Mucosa of descending colon (tissue), 3 donors: ENCODE data around the gene HDLBP. TPM values are rescaled to one million over a fixed set of nuclear protein-coding genes. Genes with fewer than 3 reads are reported as not detected.
"Not testable (repeated sequence)": the region's sequence is repeated elsewhere in the genome, so short reads cannot be mapped to it uniquely, and the experiment has no call there.

ENCODE experiments used
- ATAC-seq: fragments of 200-7000 bp; cut with Tn5 transposase; one replicate; pipeline ENCODE4 v1.9.1; 2020; ENCODE audit warnings: mild to moderate bottlenecking, moderate library complexity
- DNase-seq, 3 donors: peaks; one replicate each; pipeline ENCODE4 v3.0.0-alpha.2; 2020
- H3K36me3 ChIP-seq: fragments of 200-600 bp; one replicate; pipeline ENCODE4 v1.8.0; 2021; ENCODE audit warnings: low read depth, mild to moderate bottlenecking
- H3K4me1 ChIP-seq: fragments of 200-600 bp; one replicate; pipeline ENCODE4 v1.8.0; 2021; ENCODE audit warnings: low read depth, mild to moderate bottlenecking
- H3K4me3 ChIP-seq: fragments of 200-600 bp; one replicate; pipeline ENCODE4 v1.8.0; 2021; ENCODE audit warnings: mild to moderate bottlenecking
- H3K9me3 ChIP-seq: fragments of 200-600 bp; one replicate; pipeline ENCODE4 v1.8.0; 2021; ENCODE audit warnings: mild to moderate bottlenecking
- intact Hi-C, 2 donors: fragments of 100-400 bp; cut with DNase I in 1 of 2; cut with micrococcal nuclease in 1 of 2; formaldehyde crosslinking; loops; one replicate each; pipeline versions ENCODE4 v1.11.0 to v1.11.1; 2022; cut with DNase I, micrococcal nuclease
- total RNA-seq, 3 donors: library from RNA; stranded (reverse); fragmentation: NEBNext Ultra II Directional in 2 of 3; extraction: Animal tissue kit (Norgen Biotek cat#: 25700) in 2 of 3; gene quantifications; one replicate each; pipeline versions ENCODE4 v1.2.1 to v1.2.4, GENCODE V29; 2021 to 2023
- TF ChIP-seq, protein P1 (sequence below): fragments of 200-600 bp; IDR thresholded peaks from one replicate; pipeline ENCODE4 v1.8.0; 2022; ENCODE audit warnings: antibody characterized with exemption, mild to moderate bottlenecking
- donor health status: DM: no; HTN: no; CAD: no; lungs with moderate emphysema.
- donor health status: DM: no; HTN: no; CAD: no.
- donor health status: DM: no; HTN: yes; CAD: no.

Gene HDLBP
- total RNA-seq, 3 donors from 2014 or later, result 363 to 417 (median 379) TPM

DNA sequence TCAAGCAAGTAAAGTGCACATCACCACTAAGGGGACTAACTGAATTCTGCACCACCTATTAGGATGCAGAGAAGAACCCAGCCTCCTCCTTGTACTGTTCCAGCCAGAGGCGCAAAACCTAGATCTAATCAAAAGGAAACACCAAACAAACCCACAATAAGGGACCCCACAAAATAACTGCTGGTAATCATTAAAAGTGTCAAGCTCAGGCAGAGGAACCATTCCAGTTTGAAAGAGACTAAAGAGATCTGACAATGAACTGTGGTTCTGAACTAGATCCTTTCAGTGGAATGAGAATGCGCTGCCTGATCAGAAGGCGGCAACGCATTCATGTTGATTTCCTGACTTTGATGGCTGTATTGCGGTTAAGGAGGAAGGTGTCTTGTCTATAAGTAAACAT, 16.8 kb downstream of the HDLBP start:
- DNase-seq, result no peak
- TF ChIP-seq, protein P1, sequence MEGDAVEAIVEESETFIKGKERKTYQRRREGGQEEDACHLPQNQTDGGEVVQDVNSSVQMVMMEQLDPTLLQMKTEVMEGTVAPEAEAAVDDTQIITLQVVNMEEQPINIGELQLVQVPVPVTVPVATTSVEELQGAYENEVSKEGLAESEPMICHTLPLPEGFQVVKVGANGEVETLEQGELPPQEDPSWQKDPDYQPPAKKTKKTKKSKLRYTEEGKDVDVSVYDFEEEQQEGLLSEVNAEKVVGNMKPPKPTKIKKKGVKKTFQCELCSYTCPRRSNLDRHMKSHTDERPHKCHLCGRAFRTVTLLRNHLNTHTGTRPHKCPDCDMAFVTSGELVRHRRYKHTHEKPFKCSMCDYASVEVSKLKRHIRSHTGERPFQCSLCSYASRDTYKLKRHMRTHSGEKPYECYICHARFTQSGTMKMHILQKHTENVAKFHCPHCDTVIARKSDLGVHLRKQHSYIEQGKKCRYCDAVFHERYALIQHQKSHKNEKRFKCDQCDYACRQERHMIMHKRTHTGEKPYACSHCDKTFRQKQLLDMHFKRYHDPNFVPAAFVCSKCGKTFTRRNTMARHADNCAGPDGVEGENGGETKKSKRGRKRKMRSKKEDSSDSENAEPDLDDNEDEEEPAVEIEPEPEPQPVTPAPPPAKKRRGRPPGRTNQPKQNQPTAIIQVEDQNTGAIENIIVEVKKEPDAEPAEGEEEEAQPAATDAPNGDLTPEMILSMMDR, result no peak
- Histone ChIP-seq H3K4me1 (no peaks in the 10 kb centered on the region), H3K4me3 (no peak overlapping the region), H3K9me3 (no peaks in the 10 kb centered on the region), H3K36me3 (no peaks in the 10 kb centered on the region)
- intact Hi-C loops, result no loop called here
- ATAC-seq, result no peak

DNA sequence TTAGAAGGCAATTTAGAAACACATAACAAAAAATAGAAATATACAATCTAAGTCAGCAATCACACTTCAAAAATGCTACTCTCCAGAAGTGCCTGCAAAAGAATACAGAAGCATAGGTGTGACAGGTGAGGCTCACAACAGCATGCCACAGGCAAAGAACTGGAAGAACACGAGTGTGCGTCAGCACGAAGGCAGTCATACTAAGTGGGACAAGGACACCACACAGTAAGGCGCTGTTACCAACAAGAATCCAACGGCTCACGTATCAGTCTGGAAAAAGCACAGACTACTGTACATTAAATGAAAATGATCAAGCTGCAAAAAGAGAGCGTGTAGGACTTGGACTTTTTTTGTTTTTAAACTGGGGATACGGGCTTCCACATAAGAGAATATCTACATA, 18.7 kb downstream of the HDLBP start:
- Histone ChIP-seq H3K36me3 (no peaks in the 10 kb centered on the region), H3K4me1 (no peaks in the 10 kb centered on the region), H3K9me3 (no peaks in the 10 kb centered on the region), H3K4me3 (no peak overlapping the region)
- intact Hi-C loops, result no loop called here
- ATAC-seq (no peak), DNase-seq (no peak)
- TF ChIP-seq, protein P1, result no peak

DNA sequence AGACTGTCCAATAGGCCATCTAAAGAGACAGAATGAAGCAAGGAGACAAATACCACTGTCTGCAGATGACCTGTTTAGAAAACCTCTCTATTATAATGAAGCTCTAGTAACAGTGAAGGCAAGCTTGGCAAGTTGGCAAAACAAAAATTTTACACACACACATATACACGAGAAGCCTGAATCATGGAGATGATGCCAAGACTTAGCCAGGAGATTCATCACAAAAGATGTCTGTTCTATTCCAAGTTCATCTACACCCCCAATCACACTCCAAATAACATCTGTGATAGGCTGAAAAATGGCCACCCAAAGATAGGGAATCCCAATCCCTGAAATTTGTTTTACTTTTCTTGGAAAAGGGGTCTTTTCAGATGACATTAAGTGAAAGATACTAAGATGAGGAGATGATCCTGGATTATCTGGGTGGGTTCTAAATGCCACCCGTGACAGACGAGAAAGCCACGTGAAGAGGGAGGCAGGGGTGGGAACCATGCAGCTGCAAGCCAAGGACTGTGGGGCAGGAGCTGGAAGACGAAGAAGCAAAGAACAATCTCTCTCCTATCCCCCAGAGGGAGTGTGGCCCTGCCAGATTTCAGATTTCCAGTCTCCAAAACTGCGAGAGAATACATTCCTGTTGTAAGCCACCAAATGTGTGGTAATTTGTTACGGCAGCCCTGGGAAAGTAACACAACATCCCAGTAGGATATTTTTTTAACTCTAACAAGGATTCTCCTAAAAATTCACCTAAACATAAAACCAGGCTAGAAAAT, 20.0 kb downstream of the HDLBP start:
- Histone ChIP-seq H3K9me3 (no peaks in the 10 kb centered on the region), H3K36me3 (no peaks in the 10 kb centered on the region), H3K4me3 (no peak overlapping the region), H3K4me1 (no peaks in the 10 kb centered on the region)
- ATAC-seq (no peak), DNase-seq (no peak)
- intact Hi-C loops, result no loop called here
- TF ChIP-seq, protein P1, result no peak

DNA sequence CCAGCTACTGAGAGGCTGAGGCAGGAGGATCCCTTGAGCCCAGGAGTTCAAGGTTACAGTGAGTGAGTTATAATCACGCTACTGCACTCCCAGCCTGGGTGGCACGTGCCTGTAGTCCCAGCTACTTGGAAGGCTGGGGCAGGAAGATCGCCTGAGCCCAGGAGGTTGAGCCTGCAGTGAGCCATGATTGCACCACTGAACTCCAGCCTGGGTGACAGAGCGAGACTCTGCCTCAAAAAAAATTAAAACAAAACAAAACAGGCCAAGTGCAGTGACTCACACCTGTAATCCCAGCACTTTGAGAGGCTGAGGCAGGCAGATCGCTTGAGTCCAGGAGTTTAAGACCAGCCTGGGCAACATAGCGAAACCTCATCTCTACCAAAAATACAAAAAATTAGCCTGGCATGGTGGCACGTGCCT, 22.1 kb downstream of the HDLBP start:
- DNase-seq, H3K4me3 ChIP-seq, H3K4me1 ChIP-seq, H3K36me3 ChIP-seq, intact Hi-C loops, ATAC-seq, H3K9me3 ChIP-seq: not testable (repeated sequence)

DNA sequence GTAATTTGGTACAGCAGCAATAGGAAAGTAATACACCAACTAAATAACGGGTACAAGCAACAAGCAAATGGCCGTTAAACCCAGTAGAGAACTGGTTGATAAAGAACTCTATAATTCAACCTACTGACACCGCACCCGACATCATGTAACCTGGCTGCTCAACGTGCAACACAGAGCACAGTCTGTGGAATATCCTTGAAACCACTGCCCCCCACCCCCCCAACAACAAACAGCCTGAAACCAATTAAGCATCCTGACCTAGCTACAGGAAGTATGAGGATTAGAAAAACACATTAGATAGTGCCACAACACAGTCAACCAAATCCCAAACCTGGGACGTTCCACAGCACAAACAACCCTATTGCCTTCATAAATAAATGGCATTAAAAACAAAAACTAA, 23.5 kb downstream of the HDLBP start:
- TF ChIP-seq, protein P1, result no peak
- no peaks in the 10 kb centered on the region for H3K9me3 ChIP-seq
- intact Hi-C loops, result no loop called here
- no peaks in the 10 kb centered on the region for H3K36me3 ChIP-seq
- no peak for DNase-seq
- H3K4me3 ChIP-seq, result no peak overlapping the region
- no peaks in the 10 kb centered on the region for H3K4me1 ChIP-seq
- ATAC-seq, result no peak

DNA sequence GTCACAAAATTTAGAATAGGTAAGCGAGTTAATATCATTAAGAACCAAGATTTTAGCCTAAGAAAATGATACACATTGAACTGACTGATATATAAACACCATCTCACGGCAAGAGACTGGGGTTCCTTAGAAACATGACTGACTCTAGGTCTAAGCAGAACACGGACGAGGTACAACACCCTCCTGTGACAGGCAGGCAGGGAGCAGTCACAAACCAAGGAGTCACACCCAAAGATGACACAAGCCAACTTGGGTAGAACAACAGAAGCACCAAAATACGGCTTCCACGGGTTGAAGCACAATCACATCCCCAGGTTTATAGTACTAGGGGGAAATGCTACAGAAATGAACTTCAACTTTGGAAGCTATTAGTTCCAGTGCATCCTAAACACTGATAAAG, 24.3 kb downstream of the HDLBP start:
- Histone ChIP-seq H3K36me3 (no peaks in the 10 kb centered on the region), H3K4me3 (no peak overlapping the region), H3K4me1 (no peaks in the 10 kb centered on the region), H3K9me3 (no peaks in the 10 kb centered on the region)
- ATAC-seq (no peak), DNase-seq (no peak)
- TF ChIP-seq, protein P1, result no peak
- intact Hi-C loops, result no loop called here
